GM12878 (cell line): ENCODE measurements around the gene ENTPD3. TPM values are rescaled to one million over a fixed set of nuclear protein-coding genes. Genes with fewer than 3 reads are reported as not detected.
"Not testable (repeated sequence)": the region's sequence is repeated elsewhere in the genome, so short reads cannot be mapped to it uniquely, and the experiment has no call there.

Source experiments
- ATAC-seq: fragments of 200-7000 bp; cut with Tn5 transposase; 3 replicates; pipeline ENCODE4 v1.9.1; 2020; ENCODE audit warnings: mild to moderate bottlenecking, moderate library complexity
- BruUV-seq: library from RNA; stranded (reverse); fragments of 400-500 nt; replicated peaks from 2 replicates; lab custom pipeline; 2021; lab: Mats Ljungman, UMichigan
- CTCF ChIA-PET: fragments of 300-600 bp; sonication (Branson Sonifier 250); formaldehyde crosslinking; extraction: SDS; loops from one replicate; lab custom pipeline; 2021; ENCODE audit warnings: inconsistent platforms; lab: Yijun Ruan, JAX
- POLR2A ChIA-PET: fragments of 350-600 bp; formaldehyde crosslinking; extraction: SDS; loops from one replicate; lab custom pipeline; 2021; ENCODE audit warnings: inconsistent platforms; lab: Charles Lee
- RAD21 ChIA-PET: fragments of 300-600 bp; sonication (Branson Sonifier 250); formaldehyde crosslinking; loops from one replicate; lab custom pipeline; 2023; ENCODE audit warnings: antibody characterized with exemption; ENCODE audit not compliant: unreplicated experiment; lab: Charles Lee
- SMC1A ChIA-PET: fragments of 300-600 bp; sonication (Branson Sonifier 250); formaldehyde crosslinking; loops from one replicate; lab custom pipeline; 2023; ENCODE audit not compliant: unreplicated experiment, uncharacterized antibody; lab: Charles Lee
- DNase-seq: peaks from one replicate; pipeline ENCODE4 v3.0.0-alpha.2; 2011; ENCODE audit warnings: low read depth, low spot score
- FAIRE-seq: peaks from 3 replicates; lab custom pipeline; 2011; peaks lifted over from hg19 to GRCh38; lab: Jason Lieb, UNC
- H2AFZ ChIP-seq: 2 replicates; pipeline ENCODE4 v1.6.0; 2011; ENCODE audit warnings: low read depth, low read length, control low read depth; ENCODE audit not compliant: control insufficient read depth
- H3K27ac ChIP-seq: 2 replicates; pipeline ENCODE4 v1.5.1; 2011; ENCODE audit warnings: control low read depth; ENCODE audit not compliant: control insufficient read depth, insufficient read depth
- H3K27me3 ChIP-seq, 2 experiments: replicated peaks in 1 of 2; 2 replicates each; pipeline versions ENCODE4 v1.6.0 to v1.6.1; 2011; ENCODE audit warnings: low read length in 1 of 2; ENCODE audit not compliant: control insufficient read depth in 2 of 2, insufficient read depth in 2 of 2
- H3K36me3 ChIP-seq, 2 experiments: 2 replicates each; pipeline ENCODE4 v1.5.1; 2011; ENCODE audit warnings: low read length in 1 of 2; ENCODE audit not compliant: control insufficient read depth in 2 of 2, insufficient read depth in 2 of 2
- H3K4me1 ChIP-seq: 2 replicates; pipeline ENCODE4 v1.6.1; 2011; ENCODE audit warnings: mild to moderate bottlenecking, low read length, moderate library complexity, mixed read lengths; ENCODE audit not compliant: control insufficient read depth, insufficient read depth
- H3K4me2 ChIP-seq: 2 replicates; pipeline ENCODE4 v1.6.0; 2011; ENCODE audit warnings: control low read depth; ENCODE audit not compliant: control insufficient read depth, insufficient read depth
- H3K4me3 ChIP-seq: fragments of 200-600 bp; sonication (generic); 2 replicates; pipeline ENCODE4 v1.5.1; 2016
- H3K79me2 ChIP-seq: 2 replicates; pipeline ENCODE4 v1.6.0; 2011; ENCODE audit warnings: low read length; ENCODE audit not compliant: control insufficient read depth, insufficient read depth
- H3K9ac ChIP-seq: 2 replicates; pipeline ENCODE4 v1.8.0; 2011; ENCODE audit warnings: low read length, control low read depth, mixed read lengths; ENCODE audit not compliant: control insufficient read depth, insufficient read depth
- H3K9me3 ChIP-seq: replicated peaks from 3 replicates; pipeline ENCODE4 v1.5.1; 2011; ENCODE audit warnings: mild to moderate bottlenecking, low read length; ENCODE audit not compliant: control insufficient read depth, insufficient read depth
- H4K20me1 ChIP-seq: 2 replicates; pipeline ENCODE4 v1.6.0; 2011; ENCODE audit not compliant: control insufficient read depth, insufficient read depth
- BCLAF1 ChIP-seq: fragments of 450-650 bp; IDR thresholded peaks from 2 replicates; pipeline ENCODE4 v1.6.1; 2017; ENCODE audit warnings: antibody characterized with exemption, mild to moderate bottlenecking, moderate library complexity
- BMI1 ChIP-seq: fragments of 450-650 bp; IDR thresholded peaks from 2 replicates; pipeline ENCODE4 v1.6.1; 2016; ENCODE audit warnings: mild to moderate bottlenecking, moderate library complexity, borderline replicate concordance
- CBX5 ChIP-seq: sonication (generic); IDR thresholded peaks from 2 replicates; pipeline ENCODE4 v1.6.1; 2016; ENCODE audit warnings: low read depth, moderate library complexity, mild to moderate bottlenecking, inconsistent platforms
- KAT2A ChIP-seq: conservative IDR thresholded peaks from 2 replicates; pipeline ENCODE4 v1.6.1; 2011; ENCODE audit warnings: low read depth, low read length; ENCODE audit not compliant: control insufficient read depth
- MYB ChIP-seq: fragments of 150-350 bp; IDR thresholded peaks from 2 replicates; pipeline ENCODE4 v1.6.1; 2014; ENCODE audit warnings: mild to moderate bottlenecking, low read depth, low read length, borderline replicate concordance
- NFXL1 ChIP-seq: fragments of 450-650 bp; IDR thresholded peaks from 2 replicates; pipeline ENCODE4 v1.6.1; 2017; ENCODE audit warnings: antibody characterized with exemption, mild to moderate bottlenecking, borderline replicate concordance
- WGBS: methylation state at CpG from one replicate; pipeline ENCODE4 v1.1.6; 2016; ENCODE audit warnings: low lambda C conversion rate; ENCODE audit not compliant: insufficient replicate concordance, insufficient coverage; ENCODE audit errors: missing lambda C conversion rate; 5-methylcytosine and 5-hydroxymethylcytosine counted together
- in situ Hi-C: fragments of 300-500 bp; cut with MboI; formaldehyde crosslinking; loops from 9 replicates; pipeline ENCODE4 v1.14.3; 2018; ENCODE audit warnings: mixed read lengths
- intact Hi-C: fragments of 100-400 bp; cut with micrococcal nuclease; formaldehyde crosslinking; loops from one replicate; pipeline ENCODE4 v1.14.2; 2022; ENCODE audit not compliant: unreplicated experiment
- polyA plus RNA-seq, 11 experiments: library from polyadenylated mRNA; depleted of rRNA in 4 of 11; unstranded in 6 of 11; stranded (reverse) in 5 of 11; fragments of >200 nt; fragmentation: Nextera tagmentation in 4 of 11; fragmentation: Illumina TruSeq in 1 of 11; extraction: Ambion mirVana in 4 of 11; extraction: Trizol in 1 of 11; gene quantifications; 1 replicate in 1 of 11; 2 replicates in 10 of 11; pipeline versions ENCODE4 v1.2.1 to v1.2.3, GENCODE V29; 2011 to 2016; ENCODE audit warnings: inconsistent platforms in 2 of 11, missing spikeins in 2 of 11, low read depth in 1 of 11
- total RNA-seq, 4 experiments: library from RNA; depleted of rRNA in 3 of 4; stranded (reverse); fragments of >200 nt in 3 of 4; fragmentation: Illumina TruSeq in 1 of 4; extraction: Trizol in 1 of 4; gene quantifications; 2 replicates each; pipeline versions ENCODE4 v1.2.1 to v1.2.3, GENCODE V29; 2013 to 2021

ENTPD3 gene
- total and polyA plus RNA-seq, 10 of the 15 experiments (the other 5 are each of a cell fraction or from before 2014, with no cell fraction given) = 0.03 TPM; not detected in 9

GRCh38 chr3:40458473-40458872 is 71.5 kb downstream of the ENTPD3 start:
- Histone ChIP-seq H3K27ac (peak overlapping the region; percentile 84; the same call in 1 of the 2 replicates), H3K9ac (peak overlapping the region; percentile 88), H3K79me2 (peaks cover 33% of the 10 kb centered on the region), H3K36me3 (peaks cover 9 to 23% of the 10 kb centered on the region in 2 experiments), H3K4me2 (peak overlapping the region; percentile 81), H3K4me3 (peak overlapping the region; percentile 93), H3K27me3 (no peaks in the 10 kb centered on the region), H2AFZ (no peak overlapping the region), H3K9me3 (no peaks in the 10 kb centered on the region), H4K20me1 (no peaks in the 10 kb centered on the region), H3K4me1 (peaks cover 5% of the 10 kb centered on the region)
- 87% methylated on average over 4 of the region's 4 CpGs for WGBS
- DNase-seq = no peak
- in situ Hi-C loops = no loop called here
- intact Hi-C loops = loop anchor here (5.0 to 10.0 kb wide), 2 partner anchors 264 to 744 kb away; no protein-coding TSS in a partner anchor
- TF ChIP-seq MYB = no peak
- TF ChIP-seq KAT2A = no peak
- TF ChIP-seq BMI1 = no peak
- TF ChIP-seq CBX5 = no peak
- TF ChIP-seq NFXL1 = no peak
- no peak for TF ChIP-seq BCLAF1
- ChIA-PET CTCF (interaction anchor here (0.6 to 1.2 kb wide), 2 partner anchors 20 to 267 kb away, joined by 3 to 4 read pairs; no protein-coding TSS in a partner anchor), RAD21 (interaction anchor here (1.1 to 1.4 kb wide), 2 partner anchors 66 to 67 kb away, joined by 3 to 4 read pairs; partner anchors contain the start of gene ZNF621), SMC1A (interaction anchor here (1.1 kb wide), 1 partner anchor 18 kb away, joined by 4 read pairs; the partner anchor contains the start of gene ZNF619), POLR2A (interaction anchor here (2.1 to 2.2 kb wide), 2 partner anchors 20 to 47 kb away, joined by 4 to 20 read pairs; partner anchors contain the start of genes ZNF619 and ZNF620)
- no peak for FAIRE-seq
- no TSS peak for BruUV-seq
- no peak for ATAC-seq

GRCh38 chr3:40460481-40460880 is 73.5 kb downstream of the ENTPD3 start:
- CTCF ChIA-PET, H3K27ac ChIP-seq, ATAC-seq, in situ Hi-C loops, H3K9ac ChIP-seq, H3K27me3 ChIP-seq, DNase-seq, H4K20me1 ChIP-seq, H3K4me1 ChIP-seq, RAD21 ChIA-PET, FAIRE-seq, intact Hi-C loops, BruUV-seq, H3K9me3 ChIP-seq, SMC1A ChIA-PET, H3K4me3 ChIP-seq, H2AFZ ChIP-seq: not testable (repeated sequence)
- H3K79me2 ChIP-seq = peaks cover 33% of the 10 kb centered on the region
- WGBS = 66% methylated on average over 6 of the region's 6 CpGs
- peaks cover 9 to 32% of the 10 kb centered on the region in 2 experiments for H3K36me3 ChIP-seq
- H3K4me2 ChIP-seq = peak overlapping the region; percentile 42; the same call in 1 of the 2 replicates
- POLR2A ChIA-PET = interaction anchor here (0.7 kb wide), 1 partner anchor 166 kb away, joined by 3 read pairs; no protein-coding TSS in a partner anchor
